RWPE2 (cell line): Measurements from ENCODE around the gene OR2Y1.

Source experiments
- ATAC-seq: fragments of 200-7000 bp; cut with Tn5 transposase; 3 replicates; pipeline ENCODE4 v1.9.1; 2021; ENCODE audit warnings: low read depth
- DNase-seq: peaks from one replicate; pipeline ENCODE4 v3.0.0-alpha.2; 2020; ENCODE audit warnings: low spot score
- H3K27ac ChIP-seq: fragments of 450-650 bp; 2 replicates; pipeline ENCODE4 v1.5.1; 2017; ENCODE audit warnings: mild to moderate bottlenecking; ENCODE audit not compliant: poor library complexity, severe bottlenecking
- H3K27me3 ChIP-seq: fragments of 250-450 bp; sonication (Bioruptor Pico); 2 replicates; pipeline ENCODE4 v1.5.1; 2021; ENCODE audit warnings: mild to moderate bottlenecking, moderate library complexity; ENCODE audit not compliant: insufficient read depth, poor library complexity, severe bottlenecking
- H3K36me3 ChIP-seq: fragments of 250-450 bp; sonication (Bioruptor Pico); 2 replicates; pipeline ENCODE4 v1.5.1; 2020; ENCODE audit warnings: low read depth, mild to moderate bottlenecking, moderate library complexity
- H3K4me1 ChIP-seq: fragments of 250-450 bp; sonication (Bioruptor Pico); 2 replicates; pipeline ENCODE4 v1.5.1; 2021; ENCODE audit warnings: mild to moderate bottlenecking, moderate library complexity; ENCODE audit not compliant: insufficient read depth, poor library complexity, severe bottlenecking
- H3K4me3 ChIP-seq: fragments of 250-450 bp; sonication (Bioruptor Pico); 2 replicates; pipeline ENCODE4 v1.5.1; 2021; ENCODE audit warnings: mild to moderate bottlenecking, moderate library complexity; ENCODE audit not compliant: severe bottlenecking
- H3K9me3 ChIP-seq: fragments of 250-450 bp; sonication (Bioruptor Pico); 2 replicates; pipeline ENCODE4 v1.5.1; 2021; ENCODE audit warnings: mild to moderate bottlenecking, moderate library complexity; ENCODE audit not compliant: severe bottlenecking
- TF ChIP-seq, protein P1 (sequence below): fragments of 450-650 bp; IDR thresholded peaks from one replicate; pipeline ENCODE4 v1.5.1; 2017; ENCODE audit warnings: mild to moderate bottlenecking, moderate library complexity; ENCODE audit not compliant: poor library complexity, severe bottlenecking

OR2Y1 gene

DNA sequence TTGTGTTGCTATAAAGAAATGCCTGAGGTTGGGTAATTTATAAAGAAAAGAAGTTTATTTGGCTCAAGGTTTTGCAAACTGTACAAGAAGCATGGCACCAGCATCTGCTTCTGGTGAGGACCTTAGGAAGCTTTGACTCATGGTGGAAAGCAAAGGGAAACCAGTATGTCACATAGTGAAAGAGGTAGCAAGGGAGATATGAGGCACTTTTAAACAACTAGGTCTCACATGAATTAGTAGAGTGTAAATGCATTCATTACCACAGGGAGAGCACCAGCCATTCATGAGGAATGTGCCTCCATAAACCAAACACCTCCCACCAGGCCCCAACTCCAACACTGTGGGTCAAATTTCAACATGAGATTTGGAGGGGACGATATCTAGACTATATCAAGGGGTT lies 40.8 kb downstream of the OR2Y1 start:
- no peak overlapping the region for H3K4me3 ChIP-seq
- TF ChIP-seq, protein P1, sequence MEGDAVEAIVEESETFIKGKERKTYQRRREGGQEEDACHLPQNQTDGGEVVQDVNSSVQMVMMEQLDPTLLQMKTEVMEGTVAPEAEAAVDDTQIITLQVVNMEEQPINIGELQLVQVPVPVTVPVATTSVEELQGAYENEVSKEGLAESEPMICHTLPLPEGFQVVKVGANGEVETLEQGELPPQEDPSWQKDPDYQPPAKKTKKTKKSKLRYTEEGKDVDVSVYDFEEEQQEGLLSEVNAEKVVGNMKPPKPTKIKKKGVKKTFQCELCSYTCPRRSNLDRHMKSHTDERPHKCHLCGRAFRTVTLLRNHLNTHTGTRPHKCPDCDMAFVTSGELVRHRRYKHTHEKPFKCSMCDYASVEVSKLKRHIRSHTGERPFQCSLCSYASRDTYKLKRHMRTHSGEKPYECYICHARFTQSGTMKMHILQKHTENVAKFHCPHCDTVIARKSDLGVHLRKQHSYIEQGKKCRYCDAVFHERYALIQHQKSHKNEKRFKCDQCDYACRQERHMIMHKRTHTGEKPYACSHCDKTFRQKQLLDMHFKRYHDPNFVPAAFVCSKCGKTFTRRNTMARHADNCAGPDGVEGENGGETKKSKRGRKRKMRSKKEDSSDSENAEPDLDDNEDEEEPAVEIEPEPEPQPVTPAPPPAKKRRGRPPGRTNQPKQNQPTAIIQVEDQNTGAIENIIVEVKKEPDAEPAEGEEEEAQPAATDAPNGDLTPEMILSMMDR, result no peak
- no peak for ATAC-seq
- peaks cover 36% of the 10 kb centered on the region for H3K27me3 ChIP-seq
- DNase-seq, result no peak
- H3K27ac ChIP-seq, result no peak overlapping the region
- H3K36me3 ChIP-seq, result no peaks in the 10 kb centered on the region
- no peaks in the 10 kb centered on the region for H3K4me1 ChIP-seq
- H3K9me3 ChIP-seq, result peaks cover 10% of the 10 kb centered on the region

DNA sequence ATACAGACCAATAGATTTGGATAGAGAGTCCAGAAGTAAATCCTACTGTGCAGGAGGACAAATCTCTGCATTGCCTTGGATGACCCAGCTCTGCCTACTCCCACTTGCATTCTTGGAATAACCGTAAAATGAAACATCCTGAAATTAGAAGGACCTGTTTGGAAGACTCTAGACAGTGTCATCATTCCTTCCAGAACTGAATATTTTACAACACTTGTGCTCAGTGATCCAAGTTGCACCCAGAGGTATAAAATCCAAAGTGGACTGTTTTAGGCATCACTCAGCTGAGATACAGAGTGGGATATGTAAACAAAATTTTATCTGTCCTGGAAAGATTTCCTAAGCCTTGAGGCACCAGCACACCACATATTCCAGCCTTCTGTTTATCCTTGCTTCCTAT lies 43.7 kb downstream of the OR2Y1 start:
- H3K27me3 ChIP-seq, result peaks cover 54% of the 10 kb centered on the region
- peaks cover 6% of the 10 kb centered on the region for H3K9me3 ChIP-seq
- no peak overlapping the region for H3K4me3 ChIP-seq
- no peaks in the 10 kb centered on the region for H3K4me1 ChIP-seq
- TF ChIP-seq, protein P1, result no peak
- no peaks in the 10 kb centered on the region for H3K36me3 ChIP-seq
- H3K27ac ChIP-seq, result no peak overlapping the region
- ATAC-seq, result no peak
- DNase-seq, result no peak

DNA sequence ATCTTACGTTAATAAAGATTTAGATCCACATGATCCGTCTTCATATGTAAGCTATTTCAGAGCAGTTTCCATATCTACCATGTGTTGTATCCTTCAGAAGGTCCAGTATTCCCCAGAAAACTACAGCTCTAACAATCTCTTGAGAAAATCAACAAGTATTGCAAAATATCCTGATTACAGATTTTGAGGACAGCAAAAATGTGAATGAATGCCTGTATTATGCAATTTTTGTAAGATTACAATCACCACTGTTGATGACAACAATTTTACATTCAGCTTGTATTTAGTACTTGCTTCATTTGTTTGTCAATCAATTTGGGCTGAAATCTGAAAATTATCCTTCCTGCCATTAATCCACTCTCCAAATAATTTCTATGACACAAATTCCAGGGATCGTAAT lies 47.4 kb downstream of the OR2Y1 start:
- Histone ChIP-seq H3K27me3 (peaks cover 78% of the 10 kb centered on the region), H3K4me3 (no peak overlapping the region), H3K4me1 (no peaks in the 10 kb centered on the region), H3K27ac (no peak overlapping the region), H3K36me3 (no peaks in the 10 kb centered on the region), H3K9me3 (no peaks in the 10 kb centered on the region)
- ATAC-seq (no peak), DNase-seq (no peak)
- TF ChIP-seq, protein P1, result no peak

DNA sequence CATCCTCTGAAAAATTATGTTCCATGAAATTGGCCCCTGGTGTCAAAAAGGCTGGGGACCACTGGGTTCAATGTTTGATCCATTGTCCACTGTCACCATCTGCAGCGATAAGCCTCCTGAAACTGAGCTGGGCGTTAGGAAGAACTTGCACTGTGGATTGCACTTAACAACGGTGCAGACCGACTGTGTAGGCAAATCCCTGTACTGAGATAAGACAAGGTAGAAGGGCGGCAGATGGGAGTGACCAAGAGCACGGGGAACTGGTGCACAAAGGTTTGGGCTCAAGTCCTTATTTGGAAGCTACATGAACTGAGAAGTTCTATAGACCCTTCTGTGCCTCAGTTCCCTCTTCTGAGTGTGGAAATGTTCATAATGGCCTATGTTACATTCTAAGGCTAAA lies 48.8 kb downstream of the OR2Y1 start:
- Histone ChIP-seq H3K4me1 (no peaks in the 10 kb centered on the region), H3K27me3 (peaks cover 81% of the 10 kb centered on the region), H3K36me3 (no peaks in the 10 kb centered on the region), H3K9me3 (no peaks in the 10 kb centered on the region), H3K4me3 (no peak overlapping the region), H3K27ac (no peak overlapping the region)
- ATAC-seq, result no peak
- no peak for DNase-seq
- TF ChIP-seq, protein P1, result no peak

DNA sequence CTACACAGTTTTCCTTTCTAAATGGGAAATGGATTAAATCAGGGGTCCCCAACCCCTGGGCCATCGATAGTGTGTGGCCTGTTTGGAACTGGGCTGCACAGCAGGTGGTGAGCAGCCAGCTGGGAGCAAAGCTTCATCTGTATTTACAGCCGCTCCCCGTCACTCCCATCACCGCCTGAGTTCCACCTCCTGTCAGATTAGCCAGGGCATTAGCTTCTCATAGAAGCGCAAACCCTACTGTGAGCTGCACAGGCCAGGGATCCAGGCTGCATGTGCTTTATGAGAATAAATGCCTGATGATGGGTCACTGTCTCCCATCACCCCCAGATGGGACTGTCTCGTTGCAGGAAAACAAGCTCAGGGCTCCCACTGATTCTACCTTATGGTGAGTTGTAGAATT lies 49.3 kb downstream of the OR2Y1 start:
- peaks cover 83% of the 10 kb centered on the region for H3K27me3 ChIP-seq
- ATAC-seq, result no peak
- H3K27ac ChIP-seq, result no peak overlapping the region

More for the DNA sequence above, 49.3 kb downstream of the OR2Y1 start:
- H3K9me3 ChIP-seq, result no peaks in the 10 kb centered on the region
- H3K4me3 ChIP-seq, result no peak overlapping the region
- H3K4me1 ChIP-seq, result no peaks in the 10 kb centered on the region
- H3K36me3 ChIP-seq, result no peaks in the 10 kb centered on the region
- TF ChIP-seq, protein P1, result no peak
- no peak for DNase-seq
